Measurements from ENCODE around the gene ROR2.
"Not testable (repeated sequence)": the region's sequence is repeated elsewhere in the genome, so short reads cannot be mapped to it uniquely, and the experiment has no call there.

The ROR2 gene

GRCh38 chr9:91555132-91555531 is 394.9 kb downstream of the ROR2 start:
- DNase-seq = no peak

GRCh38 chr9:91549177-91549576 is 400.9 kb downstream of the ROR2 start:
- no peak for DNase-seq

DNA sequence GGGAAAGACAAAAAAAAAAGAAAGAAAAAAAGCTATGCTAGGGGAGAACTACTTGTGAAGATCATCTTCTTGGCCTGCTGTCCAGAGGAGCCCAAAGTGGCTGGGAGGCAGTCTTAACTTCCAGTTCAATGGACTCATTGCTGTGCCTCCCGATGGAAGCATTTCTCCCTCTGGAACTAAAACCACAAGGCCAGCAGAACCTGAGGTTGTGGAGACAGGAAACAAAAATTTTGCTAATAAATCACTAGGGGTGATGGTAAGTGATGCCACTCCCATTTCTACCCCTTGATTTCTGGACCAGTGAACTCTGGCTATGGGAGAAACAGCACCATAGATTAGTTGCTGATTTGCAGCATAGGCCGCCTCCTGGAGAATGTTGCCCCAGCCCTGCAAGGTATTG is 402.9 kb downstream of the ROR2 start:
- no peak for DNase-seq

DNA sequence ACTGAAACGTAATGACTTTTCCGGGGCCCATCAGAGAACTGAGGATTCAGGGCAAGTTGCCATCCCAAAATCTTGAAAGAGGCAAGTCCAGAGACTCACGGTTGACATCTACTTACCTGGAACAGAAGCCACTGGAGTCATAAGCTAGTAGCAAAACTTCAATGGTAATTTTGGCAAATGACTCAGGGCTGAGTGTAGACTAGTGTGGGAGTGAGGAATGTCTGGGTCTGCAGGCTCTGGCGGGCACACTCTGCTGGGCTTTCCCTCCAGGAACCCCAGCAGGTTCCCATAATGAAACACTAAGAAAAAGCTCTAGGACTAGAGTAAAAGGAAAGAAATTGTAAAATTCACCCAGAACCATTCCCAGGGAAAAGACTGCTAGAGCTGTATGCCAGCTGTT is 403.5 kb downstream of the ROR2 start:
- DNase-seq = no peak

GRCh38 chr9:91541734-91542133 is 408.3 kb downstream of the ROR2 start:
- DNase-seq = no peak

GRCh38 chr9:91540506-91540905 is 409.5 kb downstream of the ROR2 start:
- not testable (repeated sequence) for DNase-seq

GRCh38 chr9:91536211-91536691 is 413.8 kb downstream of the ROR2 start:
- no peak for DNase-seq

GRCh38 chr9:91534374-91534773 is 415.7 kb downstream of the ROR2 start:
- DNase-seq = no peak

GRCh38 chr9:91533382-91533781 is 416.6 kb downstream of the ROR2 start:
- DNase-seq = no peak

DNA sequence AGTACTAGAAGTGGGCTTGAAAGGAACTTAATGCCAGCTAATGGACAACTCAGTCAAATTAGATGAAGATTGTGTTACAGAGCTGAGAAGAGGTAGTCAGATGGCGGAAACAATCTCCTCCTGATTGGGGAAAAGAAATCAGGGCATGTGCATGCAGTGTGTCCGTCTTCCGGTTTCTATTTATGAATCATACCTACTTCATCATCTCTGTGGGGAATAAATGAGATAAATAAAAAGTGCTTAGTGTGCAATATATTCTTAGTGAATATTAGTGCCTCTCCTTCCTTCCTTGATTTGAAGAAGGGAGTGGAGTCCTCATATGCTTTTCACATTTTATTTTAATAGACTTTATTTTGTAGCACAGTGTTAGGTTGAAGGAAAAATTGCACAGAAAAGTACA is 417.7 kb downstream of the ROR2 start:
- no peak for DNase-seq

GRCh38 chr9:91530829-91531228 is 419.2 kb downstream of the ROR2 start:
- DNase-seq = no peak

- DNase-seq = no peak
Measured at GRCh38 chr9:91522481-91522880, 427.5 kb downstream of the ROR2 start.

DNA sequence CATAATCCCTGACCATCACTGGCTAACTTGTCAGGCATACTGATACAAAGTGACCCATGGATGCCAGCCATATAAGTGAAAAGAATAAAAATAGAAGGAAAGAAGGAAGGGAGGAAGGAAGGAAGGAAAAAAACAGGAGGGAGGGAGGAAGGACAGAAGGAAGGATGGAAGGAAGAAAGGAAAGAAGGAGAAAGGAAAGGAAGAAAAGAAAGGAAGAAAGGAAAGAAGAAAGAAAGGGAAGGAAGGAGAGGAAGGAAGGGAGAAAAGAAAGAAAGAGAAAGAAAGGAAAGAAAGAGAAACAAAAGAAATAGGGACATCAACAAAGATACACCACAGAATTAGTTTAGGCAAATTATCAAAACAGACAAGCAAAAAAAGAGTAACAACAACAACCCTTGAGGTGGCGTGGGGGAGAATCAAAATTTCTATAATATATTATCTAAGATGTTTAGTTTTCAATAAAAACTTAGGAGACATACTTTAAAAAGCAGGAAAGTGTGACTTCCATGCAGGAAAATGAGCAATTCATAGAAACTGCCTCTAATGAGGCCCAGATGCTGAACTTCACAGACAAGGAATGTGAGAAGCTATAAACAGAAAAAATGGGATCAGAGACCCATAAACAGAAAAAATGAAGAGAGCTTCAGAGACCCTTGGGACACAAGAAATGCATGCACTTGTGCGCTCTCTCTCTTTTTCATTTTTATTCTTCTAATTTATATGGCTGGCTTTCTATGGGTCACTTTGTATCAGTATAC is 430.3 kb downstream of the ROR2 start:
- DNase-seq = no peak

GRCh38 chr9:91518462-91518861 is 431.6 kb downstream of the ROR2 start:
- no peak for DNase-seq

GRCh38 chr9:91517801-91518200 is 432.2 kb downstream of the ROR2 start:
- no peak for DNase-seq

DNA sequence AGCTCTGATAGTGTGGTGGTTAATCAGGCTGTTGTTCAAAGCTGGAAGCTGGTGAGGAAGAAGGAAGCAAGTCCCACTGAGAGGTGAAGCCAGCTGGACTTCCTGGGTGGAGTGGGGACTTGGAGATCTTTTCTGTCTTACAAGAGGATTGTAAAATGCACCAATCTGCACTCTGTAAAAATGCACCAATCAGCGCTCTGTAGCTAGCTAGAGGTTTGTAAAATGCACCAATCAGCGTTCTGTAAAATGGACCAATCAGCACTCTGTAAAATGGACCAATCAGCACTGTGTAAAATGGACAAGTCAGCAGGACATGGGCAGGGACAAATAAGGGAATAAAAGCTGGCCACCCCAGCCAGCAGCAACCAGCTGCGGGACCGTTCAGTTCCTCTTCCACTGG is 432.7 kb downstream of the ROR2 start:
- not testable (repeated sequence) for DNase-seq

DNA sequence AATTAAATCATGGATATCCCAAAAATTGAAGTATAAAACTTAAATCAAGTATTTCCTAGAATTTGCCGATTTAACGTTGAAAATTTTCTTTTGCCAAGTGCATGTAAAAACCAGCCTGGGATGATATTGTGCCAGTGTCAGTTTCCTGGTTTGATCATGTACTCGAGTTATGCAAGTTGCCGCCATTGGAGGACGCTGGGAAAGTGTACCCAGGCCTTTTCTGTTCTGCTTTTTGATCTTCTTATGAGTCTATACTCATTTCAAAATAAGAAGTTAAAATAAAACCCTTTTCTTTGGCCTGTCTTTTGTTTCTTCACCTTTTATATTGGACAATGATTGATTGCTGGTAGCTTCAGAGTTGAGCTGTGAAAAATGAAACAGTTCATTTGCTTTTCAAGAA is 433.3 kb downstream of the ROR2 start:
- no peak for DNase-seq

GRCh38 chr9:91516081-91516480 is 433.9 kb downstream of the ROR2 start:
- DNase-seq = no peak

DNA sequence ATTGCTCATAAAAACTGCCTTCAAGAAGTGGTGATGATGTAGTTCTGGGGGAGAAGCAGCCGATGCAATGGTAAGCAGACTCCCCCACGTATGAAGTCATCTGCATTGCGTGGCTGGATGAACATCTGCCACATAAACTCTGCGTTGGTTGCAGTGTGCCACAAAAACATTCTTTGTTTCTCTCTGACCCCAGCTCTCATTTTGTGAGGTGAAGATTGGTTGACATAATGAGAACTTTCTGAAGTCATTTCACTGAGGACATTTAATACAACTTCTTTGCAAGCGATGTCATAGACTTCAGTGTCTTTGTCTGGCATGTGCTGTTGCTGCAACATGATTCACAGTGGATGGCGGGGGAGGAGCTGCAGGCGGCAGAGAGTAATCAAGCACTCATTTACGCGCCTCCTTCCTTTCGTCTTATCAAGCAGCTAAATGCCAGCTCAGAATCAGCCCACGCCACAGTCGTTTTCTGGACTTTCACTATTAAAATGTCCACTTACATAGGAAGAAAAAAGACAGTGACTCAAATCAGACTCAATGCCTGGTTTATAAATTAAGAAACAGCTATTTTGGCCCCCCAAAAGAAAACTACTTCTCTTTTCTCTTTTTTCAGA is 434.8 kb downstream of the ROR2 start:
- no peak for DNase-seq
